HG03060 (cell line): ENCODE data around the gene NBR1.
"Not testable (repeated sequence)": the region's sequence is repeated elsewhere in the genome, so short reads cannot be mapped to it uniquely, and the experiment has no call there.

Source experiments
- ATAC-seq: cut with Tn5 transposase; IDR thresholded peaks from one replicate; pipeline ENCODE4 v1.9.1; 2021; ENCODE audit warnings: low read depth, moderate number of reproducible peaks; ENCODE audit not compliant: unreplicated experiment

Gene NBR1

DNA sequence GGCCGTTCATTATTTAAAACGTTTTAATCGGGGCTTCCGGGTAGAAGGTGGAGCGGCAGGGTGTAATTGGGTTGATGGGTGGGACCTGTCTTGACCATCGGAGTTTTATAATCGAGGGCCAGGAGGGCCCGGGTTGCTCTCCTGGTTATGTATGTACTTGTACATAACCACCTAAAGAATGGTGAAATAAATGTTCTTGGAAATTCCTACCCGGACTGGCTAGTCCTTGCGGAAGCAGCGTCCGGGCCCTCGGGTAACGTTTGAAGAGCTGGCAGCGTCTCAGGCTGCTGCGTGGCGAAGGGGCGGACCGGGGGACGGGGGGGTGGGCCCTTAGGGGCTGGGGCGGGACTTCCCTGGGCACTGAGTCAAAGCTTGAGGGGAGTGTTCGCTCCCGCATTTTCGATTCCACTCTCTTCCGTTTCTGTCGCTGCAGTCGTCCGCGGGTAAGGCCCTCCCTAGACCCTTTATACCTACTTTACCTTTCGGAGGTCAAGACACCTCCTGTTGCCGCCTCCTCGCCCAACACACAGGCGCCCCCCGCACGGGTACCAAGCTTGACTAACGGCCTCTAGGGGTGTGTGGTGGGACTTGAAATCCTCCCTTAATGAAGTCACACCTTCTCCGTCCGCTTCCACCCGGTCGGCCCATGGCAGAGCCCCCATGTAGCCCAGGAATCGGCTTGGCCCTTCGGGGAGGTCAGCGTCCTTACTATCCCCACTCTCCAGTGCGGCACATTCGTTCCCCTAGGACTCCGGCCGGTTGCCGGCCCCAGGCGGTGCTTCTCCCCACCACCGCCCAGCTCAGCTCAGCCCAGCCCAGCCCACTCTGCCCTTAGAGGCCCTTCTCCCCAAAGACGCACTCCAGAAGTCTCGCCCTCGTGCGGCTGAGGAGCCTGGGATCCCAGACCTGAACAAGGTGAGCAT, 40.7 kb downstream of the NBR1 start, which contains the start of gene TMEM106A:
Gene TMEM106A, plus strand, starts transcription at position 396 of the 923 bp plus-strand sequence. CDS start 1,167 bp downstream, outside the sequence.
- no peak for ATAC-seq

DNA sequence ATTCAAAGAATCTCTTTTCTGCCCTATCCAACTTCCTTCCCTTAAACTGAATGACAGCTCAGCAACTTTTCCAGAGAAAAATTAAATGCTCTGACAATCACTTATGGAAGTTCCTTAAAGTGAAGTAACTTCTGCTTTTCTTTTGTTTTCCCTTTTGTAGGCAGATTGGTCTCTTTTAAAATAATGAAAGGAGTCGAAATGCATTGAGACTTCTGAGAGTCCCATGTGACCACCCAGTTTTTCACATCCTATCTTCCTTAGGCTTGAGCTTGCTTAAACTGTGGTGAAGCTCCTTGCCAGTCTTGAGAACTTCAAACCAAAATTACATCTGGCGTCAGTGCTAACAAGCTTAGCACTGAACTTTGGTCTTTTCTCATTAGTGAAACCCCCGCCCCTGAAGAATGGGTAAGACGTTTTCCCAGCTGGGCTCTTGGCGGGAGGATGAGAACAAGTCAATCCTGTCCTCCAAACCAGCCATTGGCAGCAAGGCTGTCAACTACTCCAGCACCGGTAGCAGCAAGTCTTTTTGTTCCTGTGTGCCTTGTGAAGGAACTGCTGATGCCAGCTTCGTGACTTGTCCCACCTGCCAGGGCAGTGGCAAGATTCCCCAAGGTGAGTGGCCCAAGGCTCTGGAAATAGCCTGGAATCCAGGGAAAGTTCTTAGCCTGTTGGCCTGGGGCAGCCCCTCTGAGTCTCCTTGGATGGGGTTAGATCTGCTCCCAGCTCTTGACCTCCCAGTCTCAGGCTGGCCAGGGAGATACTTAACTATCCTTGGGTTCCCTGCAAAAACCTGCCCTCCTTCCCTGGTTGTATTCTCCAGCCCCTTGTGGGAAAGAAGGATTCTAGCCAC, 41.9 kb downstream of the NBR1 start:
- no peak for ATAC-seq

DNA sequence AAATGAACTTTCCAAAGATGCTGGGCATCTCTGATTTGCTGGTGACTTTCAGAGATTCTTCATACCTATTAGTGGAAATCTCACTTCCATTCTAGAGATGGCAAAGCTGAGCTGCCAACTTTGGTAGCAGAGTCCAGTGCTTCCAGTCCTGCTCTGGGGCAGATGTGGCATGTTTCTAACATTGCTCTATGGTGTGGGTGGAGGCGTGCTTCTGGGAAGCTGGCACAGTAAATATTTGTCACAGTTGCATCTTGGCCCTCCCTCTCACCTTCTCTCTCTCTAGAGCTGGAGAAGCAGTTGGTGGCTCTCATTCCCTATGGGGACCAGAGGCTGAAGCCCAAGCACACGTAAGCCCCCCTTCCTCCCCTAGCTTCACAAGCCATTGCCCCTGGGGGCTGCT, 42.5 kb downstream of the NBR1 start:
- no peak for ATAC-seq

DNA sequence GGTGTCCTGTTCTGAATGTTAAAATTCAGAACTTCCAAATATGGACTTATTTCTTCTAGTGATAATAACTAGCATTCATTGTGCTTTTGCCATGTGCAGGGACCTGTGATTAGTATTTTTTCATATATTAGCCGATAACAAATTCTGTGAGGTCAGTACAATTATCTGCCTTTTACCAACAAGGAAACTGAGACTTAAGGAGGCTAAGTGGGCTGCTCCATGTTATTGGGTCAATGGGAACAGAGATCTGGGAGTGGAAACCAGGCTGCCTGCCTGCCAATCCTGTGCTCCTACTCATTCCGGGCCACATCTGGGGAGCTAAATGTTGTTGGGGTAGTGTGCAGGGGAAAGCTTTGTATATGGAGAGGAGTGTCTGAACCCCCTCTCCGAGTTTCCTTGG, 44.3 kb downstream of the NBR1 start:
- ATAC-seq, result no peak

DNA sequence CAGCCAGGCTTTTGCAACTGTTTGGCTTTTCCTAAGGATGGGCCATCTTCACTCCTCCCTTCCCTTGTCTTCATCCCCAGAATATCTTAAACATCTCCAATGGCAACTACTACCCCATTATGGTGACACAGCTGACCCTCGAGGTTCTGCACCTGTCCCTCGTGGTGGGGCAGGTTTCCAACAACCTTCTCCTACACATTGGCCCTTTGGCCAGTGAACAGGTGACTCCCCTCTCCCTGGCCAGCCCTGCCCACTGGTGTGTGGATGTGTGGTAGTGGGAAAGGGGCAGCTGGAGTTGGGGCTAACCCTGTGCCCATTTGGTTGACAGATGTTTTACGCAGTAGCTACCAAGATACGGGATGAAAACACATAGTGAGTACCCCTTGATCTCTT, 45.4 kb downstream of the NBR1 start:
- ATAC-seq, result no peak

DNA sequence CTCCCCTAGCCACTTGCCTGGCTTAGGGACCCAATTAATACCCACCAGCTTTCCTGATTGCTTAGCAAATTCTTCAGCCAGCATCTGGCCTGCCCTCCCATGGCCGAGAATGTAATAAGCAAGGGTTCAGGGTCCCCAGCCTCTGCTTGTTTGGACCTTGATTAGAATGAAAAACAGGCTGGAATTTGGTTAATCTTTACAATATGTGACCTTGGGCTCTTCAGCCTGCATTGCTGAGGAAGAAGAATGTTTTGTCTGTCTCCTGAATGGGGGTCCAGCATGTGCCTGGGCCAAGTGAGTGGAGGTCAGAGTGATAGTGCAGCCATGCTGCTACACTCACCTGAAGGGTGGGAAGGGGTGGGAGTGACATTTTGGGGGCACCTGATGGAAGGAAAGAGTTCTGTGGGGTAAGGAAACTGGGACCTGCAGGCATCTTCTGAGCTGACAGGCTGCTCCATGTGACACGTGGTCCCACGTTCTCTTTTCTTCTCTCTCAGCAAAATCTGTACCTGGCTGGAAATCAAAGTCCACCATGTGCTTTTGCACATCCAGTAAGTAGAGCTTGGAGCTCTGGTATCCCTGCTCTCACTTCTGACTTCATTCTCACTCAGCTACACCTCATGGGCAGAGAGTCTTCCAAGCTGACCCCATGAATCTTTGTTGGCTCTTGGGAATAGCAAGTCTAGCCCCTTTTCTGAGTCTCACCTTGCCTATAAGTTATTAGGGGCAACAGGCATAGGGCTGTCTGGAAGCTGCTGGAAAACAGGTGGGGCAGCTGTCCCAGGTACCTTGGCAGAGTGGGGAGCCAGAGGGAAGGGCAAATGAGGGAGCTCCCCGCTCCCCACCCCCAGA, 46.0 kb downstream of the NBR1 start:
- no peak for ATAC-seq

DNA sequence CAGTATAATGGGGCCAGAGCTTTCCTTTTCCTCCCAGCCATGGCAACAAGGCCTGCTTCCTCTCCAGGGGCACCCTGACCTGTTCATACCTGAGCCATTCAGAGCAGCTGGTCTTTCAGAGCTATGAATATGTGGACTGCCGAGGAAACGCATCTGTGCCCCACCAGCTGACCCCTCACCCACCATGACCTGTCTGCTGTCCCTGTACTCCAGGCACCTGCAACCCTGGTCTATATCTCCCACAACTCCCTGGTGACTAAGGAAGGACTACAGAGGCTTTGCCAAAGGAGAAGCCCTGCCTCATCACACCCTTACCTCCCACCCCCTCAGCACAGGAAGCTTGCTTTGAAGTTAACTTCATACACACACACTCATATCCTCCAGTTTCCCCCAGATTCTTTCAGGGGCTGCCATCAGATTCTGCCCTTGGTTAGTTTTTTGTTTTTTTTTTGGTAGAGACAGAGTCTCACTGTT, 46.6 kb downstream of the NBR1 start:
- no peak for ATAC-seq

DNA sequence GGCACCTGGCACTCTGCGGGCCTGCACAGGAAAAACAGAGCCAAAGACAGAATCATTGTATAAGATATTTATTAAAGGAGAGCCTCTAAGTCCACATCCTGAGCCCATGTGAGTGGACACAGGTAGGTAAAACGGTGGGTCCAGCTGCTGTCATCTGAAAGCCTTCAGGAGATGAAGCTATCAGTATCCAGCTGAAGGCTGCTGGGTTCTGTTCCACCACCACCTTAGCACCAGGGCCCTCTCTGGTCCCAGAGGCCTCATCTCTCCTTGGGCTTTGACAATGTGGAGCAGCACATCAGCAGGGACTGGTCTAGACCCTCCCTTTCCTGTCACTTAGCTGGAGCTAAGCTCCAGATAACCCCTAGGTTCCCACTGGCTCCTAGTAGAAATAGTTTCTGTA, 48.0 kb downstream of the NBR1 start:
- no peak for ATAC-seq

DNA sequence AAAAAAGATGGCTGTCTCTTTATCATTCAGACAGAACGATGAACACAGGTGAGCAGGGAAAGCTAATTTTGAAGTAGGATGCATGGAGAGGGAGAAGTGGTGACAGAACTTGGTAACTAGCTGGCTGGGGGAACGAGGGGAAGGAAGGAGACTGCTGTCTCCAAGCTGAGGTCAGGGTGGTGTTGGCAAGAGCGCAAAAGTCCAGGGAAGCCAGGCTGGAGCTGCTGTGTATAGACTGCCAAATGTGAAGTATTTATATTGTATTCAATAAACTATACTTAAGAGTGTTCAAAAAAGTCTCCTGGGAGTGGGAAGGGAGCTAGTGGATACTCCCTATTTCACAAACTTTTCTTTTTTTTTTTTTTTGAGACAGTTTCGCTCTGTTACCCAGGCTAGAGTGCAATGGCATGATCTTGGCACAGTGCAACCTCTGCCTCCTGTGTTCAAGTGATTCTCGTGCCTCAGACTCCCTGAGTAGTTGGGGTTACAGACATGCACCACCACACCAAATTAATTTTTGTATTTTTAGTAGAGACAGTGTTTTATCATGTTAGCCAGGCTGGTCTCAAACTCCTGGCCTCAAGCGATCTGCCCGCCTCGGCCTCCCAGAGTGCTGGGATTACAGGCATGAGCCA, 48.8 kb downstream of the NBR1 start:
- ATAC-seq, result no peak

DNA sequence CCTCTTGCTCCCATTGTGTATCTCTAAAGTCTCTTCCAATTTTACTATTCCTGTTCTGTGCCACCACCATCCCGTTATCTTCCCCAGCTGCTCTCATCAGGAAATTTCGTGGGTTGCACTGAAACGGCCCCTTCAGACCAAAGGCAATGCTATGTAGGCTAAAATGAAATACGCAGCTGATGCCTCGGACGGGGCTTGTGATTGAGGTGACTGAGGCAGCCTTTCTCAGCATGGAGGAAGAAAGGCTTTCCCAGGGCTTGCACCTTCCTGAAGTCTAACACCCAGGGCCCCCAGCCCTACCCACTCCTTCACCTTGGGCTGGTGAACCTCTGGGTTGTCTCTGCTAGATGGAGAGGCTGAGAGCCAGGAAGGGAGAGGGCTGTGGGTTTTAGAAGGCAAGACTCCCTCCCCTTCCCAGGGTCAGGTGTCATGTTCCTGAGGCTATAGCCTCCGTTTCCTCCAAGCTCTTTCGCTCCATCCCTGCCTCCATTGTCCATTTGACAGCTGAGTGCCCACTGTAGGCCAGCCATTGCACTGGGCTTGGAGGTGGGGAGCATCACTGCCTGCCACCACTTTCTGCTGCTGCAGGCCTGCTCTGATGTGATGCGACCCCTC, 49.6 kb downstream of the NBR1 start:
- ATAC-seq, result no peak

DNA sequence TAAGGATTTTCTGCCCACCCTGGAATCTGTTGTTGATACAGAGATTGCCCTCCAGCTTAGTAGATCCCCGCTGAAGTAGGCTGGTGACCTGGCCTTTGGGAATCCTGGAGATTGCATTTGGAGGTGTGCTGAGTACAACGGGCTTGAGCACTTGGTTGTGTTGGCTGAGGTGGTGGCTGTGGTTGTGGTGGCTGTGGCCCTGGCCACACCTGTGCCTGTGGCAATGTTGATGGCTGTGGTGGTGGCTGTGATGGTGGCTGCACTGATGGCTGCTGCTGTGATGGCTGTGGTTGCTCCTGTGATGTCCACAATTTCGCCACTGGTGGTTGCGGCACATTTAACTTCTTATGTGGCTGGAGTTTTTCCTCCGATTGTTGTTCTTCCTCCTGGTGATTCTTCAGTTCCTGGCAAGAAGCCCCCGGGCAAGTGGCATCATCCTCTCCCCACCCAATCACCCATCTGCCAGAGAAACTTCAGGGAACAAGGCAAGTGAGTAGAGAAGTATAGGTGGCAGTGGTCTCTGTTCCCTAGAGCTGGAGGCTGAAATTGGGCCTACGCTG, 53.2 kb downstream of the NBR1 start:
- ATAC-seq, result no peak

DNA sequence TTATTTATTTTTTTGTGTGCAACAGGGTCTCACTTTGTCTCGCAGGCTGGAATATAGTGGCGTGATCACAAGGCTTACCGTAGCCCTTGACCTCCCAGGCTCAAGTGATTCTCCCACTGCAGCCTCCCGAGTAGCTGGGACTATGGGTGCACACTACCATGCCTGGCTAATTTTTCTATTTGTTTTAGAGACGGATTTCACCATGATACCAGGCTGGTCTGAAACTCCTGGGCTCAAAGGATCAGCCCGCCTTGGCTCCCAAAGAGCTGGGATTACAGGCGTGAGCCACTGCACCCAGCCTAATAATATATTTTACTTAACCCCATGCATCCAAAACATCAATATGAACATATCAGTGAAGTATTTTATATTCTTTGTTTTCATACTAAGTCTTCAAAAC, 55.4 kb downstream of the NBR1 start:
- ATAC-seq, result no peak

DNA sequence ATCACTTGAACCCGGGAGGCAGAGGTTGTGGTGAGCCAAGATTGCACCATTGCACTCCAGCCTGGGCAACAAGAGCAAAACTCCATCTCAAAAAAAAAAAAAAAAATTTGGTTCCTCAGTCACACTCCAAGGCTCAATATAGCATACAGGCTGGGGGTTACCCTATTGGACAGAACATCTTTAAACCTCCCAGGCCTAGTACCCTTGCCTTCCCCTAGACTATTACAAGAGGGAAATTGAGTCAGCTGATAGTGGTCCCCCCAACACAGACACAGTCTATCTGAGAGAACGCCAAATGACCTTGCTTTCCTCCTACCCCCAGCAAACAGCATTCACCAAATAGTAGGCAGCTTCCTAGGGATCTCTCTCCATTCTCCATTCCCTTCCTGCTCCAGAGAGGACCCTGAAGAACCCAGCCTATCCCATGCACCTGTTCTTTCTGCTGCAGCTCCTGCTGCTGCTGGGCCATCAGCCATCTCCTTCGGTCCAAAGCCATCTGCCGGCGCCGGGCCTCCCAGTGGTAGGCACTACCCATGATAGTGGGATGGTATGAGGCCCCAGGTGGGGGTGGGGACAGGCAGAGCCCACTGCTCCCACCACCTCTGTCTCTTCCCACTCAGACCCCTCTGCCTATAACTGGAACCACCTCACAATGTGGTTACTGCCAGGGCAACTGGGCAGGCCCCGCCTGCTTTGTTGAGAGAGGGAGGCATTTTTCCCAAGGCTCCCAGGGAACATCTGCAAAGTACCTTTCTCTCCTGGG, 57.2 kb downstream of the NBR1 start, which contains the start of gene CCDC200:
Gene CCDC200, minus strand, starts transcription at position 604 of the 763 bp plus-strand sequence. Its CDS starts 69 bp downstream, at position 535.
- ATAC-seq, result not testable (repeated sequence)

DNA sequence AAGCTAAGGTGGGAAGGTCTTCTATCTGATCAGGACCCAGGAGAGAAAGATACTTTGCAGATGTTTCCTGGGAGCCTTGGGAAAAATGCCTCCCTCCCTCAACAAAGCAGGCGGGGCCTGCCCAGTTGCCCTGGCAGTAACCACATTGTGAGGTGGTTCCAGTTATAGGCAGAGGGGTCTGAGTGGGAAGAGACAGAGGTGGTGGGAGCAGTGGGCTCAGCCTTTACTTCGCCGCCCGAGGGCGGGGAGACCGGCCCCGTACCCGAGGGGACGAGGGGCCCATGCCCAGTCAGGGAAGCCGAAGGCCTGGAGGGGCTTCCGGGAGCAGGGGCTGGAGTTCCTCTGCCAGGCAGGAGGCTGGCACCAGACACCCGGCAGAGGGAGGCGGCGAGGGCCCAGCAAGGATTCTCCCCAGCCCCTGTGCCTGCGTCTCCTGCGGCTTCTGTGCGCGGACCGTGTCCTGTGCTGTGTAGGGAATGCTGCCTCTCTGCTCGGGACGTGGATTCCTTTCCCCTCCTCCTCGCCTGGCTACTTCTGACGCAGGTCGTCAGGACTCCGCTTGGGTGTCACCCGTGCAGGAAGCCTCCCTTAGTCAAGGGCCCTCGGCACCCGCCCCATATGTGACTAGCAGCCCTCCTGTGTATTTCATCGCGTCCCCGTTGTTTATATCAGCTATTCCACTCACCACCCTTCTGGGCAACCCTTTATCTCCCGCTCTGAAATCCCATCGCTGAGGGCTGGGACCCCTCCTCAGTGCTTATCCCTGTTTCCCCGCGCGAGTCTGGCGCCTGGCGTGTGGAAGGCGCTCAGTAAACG, 60.4 kb downstream of the NBR1 start:
- not testable (repeated sequence) for ATAC-seq

DNA sequence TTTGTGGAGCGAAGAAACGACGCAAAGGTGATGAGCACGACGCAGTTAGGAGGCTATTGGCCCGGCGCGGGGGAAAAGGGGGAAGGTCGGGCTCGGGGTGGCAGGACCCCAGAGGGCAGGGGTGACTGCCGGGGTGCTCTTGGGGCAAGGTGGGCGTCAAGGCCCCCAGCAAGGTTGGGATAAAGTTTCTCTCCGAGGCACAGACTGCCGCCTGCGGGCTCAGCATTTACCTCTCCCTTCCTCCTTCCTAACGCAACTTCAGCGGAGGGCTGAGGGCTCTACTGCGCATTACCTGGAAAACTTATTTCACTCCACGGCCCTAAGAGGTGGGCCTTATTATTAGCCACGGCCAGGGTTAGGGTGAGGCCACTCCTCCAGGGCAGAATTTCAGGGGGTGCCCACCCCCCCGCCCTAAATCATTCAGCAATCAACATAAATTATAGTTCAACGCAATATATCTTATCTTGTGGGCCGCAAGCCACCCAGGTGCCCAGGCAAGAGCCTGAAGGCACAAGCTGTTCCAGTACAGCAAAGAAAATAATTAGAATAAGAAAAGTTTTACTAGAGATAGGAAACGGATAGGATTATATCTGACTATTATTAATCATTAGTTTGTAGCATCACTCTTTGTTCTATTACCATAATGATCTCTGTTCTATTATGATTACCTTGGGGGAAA, 61.1 kb downstream of the NBR1 start:
- ATAC-seq, result not testable (repeated sequence)

DNA sequence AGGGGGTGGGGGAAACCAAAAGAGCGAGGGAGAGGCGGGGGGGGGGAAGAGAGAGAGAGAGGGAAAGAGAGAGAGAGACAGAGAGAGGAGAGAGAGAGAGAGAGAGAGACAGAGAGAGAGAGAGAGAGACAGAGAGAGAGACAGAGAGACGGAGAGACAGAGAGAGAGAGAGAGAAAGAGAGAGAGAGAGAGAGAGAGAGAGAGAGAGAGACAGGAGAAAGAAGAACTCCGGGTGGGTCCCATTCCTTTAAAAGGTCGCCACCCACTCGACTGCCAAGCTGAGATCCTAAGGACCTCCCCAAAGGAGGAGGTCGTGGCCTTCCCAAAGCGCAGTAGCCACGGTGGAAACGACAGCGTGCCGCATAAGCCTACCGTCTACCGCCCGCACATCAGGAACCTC, 62.2 kb downstream of the NBR1 start:
- ATAC-seq, result not testable (repeated sequence)

DNA sequence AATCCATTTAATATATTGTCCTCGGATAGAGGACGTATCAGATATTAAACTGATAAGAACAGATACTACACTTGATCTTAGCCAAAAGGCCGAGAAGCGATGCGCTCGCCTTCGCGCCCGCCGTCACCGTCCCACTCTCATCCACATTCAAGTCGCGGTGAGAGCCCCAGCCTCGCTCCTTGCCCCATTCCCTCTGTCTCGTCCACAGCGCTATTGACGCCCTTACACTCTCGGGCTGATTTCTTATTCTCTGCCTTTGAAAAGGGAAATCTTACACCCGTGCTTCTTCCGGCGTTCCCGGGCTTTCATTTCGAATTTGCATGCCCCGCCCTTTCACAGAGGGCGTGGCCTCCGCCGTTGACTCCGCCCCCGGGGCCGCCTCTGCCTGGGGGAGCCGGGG, 62.9 kb downstream of the NBR1 start, which contains the start of gene RNU2-1:
Gene RNU2-1, minus strand, starts transcription at position 101 of the 400 bp plus-strand sequence.
- ATAC-seq, result not testable (repeated sequence)
